ENCODE data around the gene TMEM129.

The TMEM129 gene

GRCh38 chr4:1762264-1763010 is 41.3 kb upstream of the TMEM129 start:
- no peak overlapping the region for H2AFZ ChIP-seq (ENCODE audit: low read length)
- no peaks in the 10 kb centered on the region for H3K9me2 ChIP-seq (ENCODE audit: low read depth, low read length)
- H4K20me1 ChIP-seq (ENCODE audit: insufficient read depth, low read length) = no peaks in the 10 kb centered on the region
- no peak for TF ChIP-seq CTCF (IDR thresholded peaks at IDR 0.05; ENCODE audit: low read length)
- TF ChIP-seq EZH2 (IDR thresholded peaks at IDR 0.05; ENCODE audit: borderline replicate concordance, low read length) = no peak
- no peak overlapping the region for H3K4me3 ChIP-seq (ENCODE audit: low read depth, low read length, poor library complexity, severe bottlenecking)
- no peaks in the 10 kb centered on the region for H3K79me2 ChIP-seq (ENCODE audit: insufficient read depth, low read length)
- H3K36me3 ChIP-seq (ENCODE audit: insufficient read depth, low read length) = no peaks in the 10 kb centered on the region
- H3K27ac ChIP-seq (ENCODE audit: low read depth, low read length, poor library complexity, severe bottlenecking) = no peak overlapping the region
- H3F3A ChIP-seq (ENCODE audit: insufficient read depth, low read length) = no peaks in the 10 kb centered on the region
- H3K9ac ChIP-seq (ENCODE audit: low read length) = no peak overlapping the region
- H3K4me1 ChIP-seq (ENCODE audit: insufficient read depth, low read length, severe bottlenecking) = no peaks in the 10 kb centered on the region
- no peaks in the 10 kb centered on the region for H3K9me3 ChIP-seq (ENCODE audit: low read length)
- no peaks in the 10 kb centered on the region for H3K27me3 ChIP-seq (ENCODE audit: insufficient read depth, low read length)
- H3K4me2 ChIP-seq (ENCODE audit: low read length) = no peak overlapping the region

- H3K4me3 ChIP-seq (ENCODE audit: low read depth, low read length, poor library complexity, severe bottlenecking) = no peak overlapping the region
- no peaks in the 10 kb centered on the region for H3K36me3 ChIP-seq (ENCODE audit: insufficient read depth, low read length)
- H2AFZ ChIP-seq (ENCODE audit: low read length) = no peak overlapping the region
- H3K4me2 ChIP-seq (ENCODE audit: low read length) = no peak overlapping the region
- no peak overlapping the region for H3K27ac ChIP-seq (ENCODE audit: low read depth, low read length, poor library complexity, severe bottlenecking)
- H3K9me3 ChIP-seq (ENCODE audit: low read length) = no peaks in the 10 kb centered on the region
- no peaks in the 10 kb centered on the region for H3K27me3 ChIP-seq (ENCODE audit: insufficient read depth, low read length)
- H3K9ac ChIP-seq (ENCODE audit: low read length) = no peak overlapping the region
- H3K79me2 ChIP-seq (ENCODE audit: insufficient read depth, low read length) = no peaks in the 10 kb centered on the region
- H3F3A ChIP-seq (ENCODE audit: insufficient read depth, low read length) = no peaks in the 10 kb centered on the region
- no peaks in the 10 kb centered on the region for H3K4me1 ChIP-seq (ENCODE audit: insufficient read depth, low read length, severe bottlenecking)
- H4K20me1 ChIP-seq (ENCODE audit: insufficient read depth, low read length) = no peaks in the 10 kb centered on the region
- no peaks in the 10 kb centered on the region for H3K9me2 ChIP-seq (ENCODE audit: low read depth, low read length)
- TF ChIP-seq EZH2 (IDR thresholded peaks at IDR 0.05; ENCODE audit: borderline replicate concordance, low read length) (no peak), CTCF (IDR thresholded peaks at IDR 0.05; ENCODE audit: low read length) (no peak)
Measured at GRCh38 chr4:1761130-1761689, 40.1 kb upstream of the TMEM129 start.

GRCh38 chr4:1760521-1761071 is 39.5 kb upstream of the TMEM129 start:
- Histone ChIP-seq H3F3A (ENCODE audit: insufficient read depth, low read length) (no peaks in the 10 kb centered on the region), H2AFZ (ENCODE audit: low read length) (no peak overlapping the region), H3K4me2 (ENCODE audit: low read length) (no peak overlapping the region), H3K27me3 (ENCODE audit: insufficient read depth, low read length) (no peaks in the 10 kb centered on the region), H3K27ac (ENCODE audit: low read depth, low read length, poor library complexity, severe bottlenecking) (no peak overlapping the region), H3K79me2 (ENCODE audit: insufficient read depth, low read length) (no peaks in the 10 kb centered on the region), H3K36me3 (ENCODE audit: insufficient read depth, low read length) (no peaks in the 10 kb centered on the region), H3K4me1 (ENCODE audit: insufficient read depth, low read length, severe bottlenecking) (no peaks in the 10 kb centered on the region), H3K4me3 (ENCODE audit: low read depth, low read length, poor library complexity, severe bottlenecking) (no peak overlapping the region), H3K9me3 (ENCODE audit: low read length) (no peaks in the 10 kb centered on the region), H3K9ac (ENCODE audit: low read length) (no peak overlapping the region), H3K9me2 (ENCODE audit: low read depth, low read length) (no peaks in the 10 kb centered on the region), H4K20me1 (ENCODE audit: insufficient read depth, low read length) (no peaks in the 10 kb centered on the region)
- no peak for TF ChIP-seq CTCF (IDR thresholded peaks at IDR 0.05; ENCODE audit: low read length)
- no peak for TF ChIP-seq EZH2 (IDR thresholded peaks at IDR 0.05; ENCODE audit: borderline replicate concordance, low read length)

Data from OCI-LY1 (cell line).